WTC11 (cell line): ENCODE data around the gene PGBD5. TPM values are rescaled to one million over a fixed set of nuclear protein-coding genes. Genes with fewer than 3 reads are reported as not detected.

ENCODE experiments used
- ATAC-seq: fragments of 200-7000 bp; cut with Tn5 transposase; 2 replicates; pipeline ENCODE4 v1.10.0; 2021; ENCODE audit warnings: mild to moderate bottlenecking, moderate library complexity
- CTCF ChIA-PET: fragments of 300-600 bp; sonication (Branson Sonifier 250); formaldehyde crosslinking; loops from one replicate; lab custom pipeline; 2021; ENCODE audit warnings: antibody characterized with exemption; lab: Charles Lee
- POLR2A ChIA-PET: fragments of 350-600 bp; sonication (Branson Sonifier 250); formaldehyde crosslinking; loops from one replicate; lab custom pipeline; 2021; ENCODE audit warnings: antibody characterized with exemption; lab: Charles Lee
- DNase-seq: peaks from one replicate; pipeline ENCODE4 v3.0.0; 2021; ENCODE audit warnings: low spot score
- H3K27ac Mint-ChIP-seq: 2 replicates; pipeline ENCODE4 v1.8.0; 2021; ENCODE audit warnings: mixed read lengths
- H3K27me3 Mint-ChIP-seq: 2 replicates; pipeline ENCODE4 v1.8.0; 2021; ENCODE audit warnings: low read depth, mild to moderate bottlenecking, moderate library complexity, mixed read lengths
- H3K36me3 Mint-ChIP-seq: 2 replicates; pipeline ENCODE4 v1.8.0; 2021; ENCODE audit warnings: mixed read lengths
- H3K4me1 Mint-ChIP-seq: 2 replicates; pipeline ENCODE4 v1.8.0; 2022; ENCODE audit warnings: mixed read lengths
- H3K4me3 Mint-ChIP-seq: 2 replicates; pipeline ENCODE4 v1.8.0; 2021; ENCODE audit warnings: mild to moderate bottlenecking, moderate library complexity, mixed read lengths
- H3K9me3 Mint-ChIP-seq: 2 replicates; pipeline ENCODE4 v1.8.0; 2021; ENCODE audit warnings: mixed read lengths
- CREM ChIP-seq: sonication (generic); formaldehyde crosslinking; IDR thresholded peaks from 2 replicates; pipeline ENCODE4 v1.8.1; 2022; ENCODE audit warnings: mild to moderate bottlenecking, missing genetic modification reagents, moderate library complexity
- ELF4 ChIP-seq: sonication (generic); formaldehyde crosslinking; IDR thresholded peaks from 2 replicates; pipeline ENCODE4 v1.8.1; 2022; ENCODE audit warnings: low read depth, mild to moderate bottlenecking, moderate library complexity, missing genetic modification reagents
- ETV6 ChIP-seq: sonication (generic); formaldehyde crosslinking; IDR thresholded peaks from 2 replicates; pipeline ENCODE4 v1.8.1; 2022; ENCODE audit warnings: mild to moderate bottlenecking, missing genetic modification reagents
- FOXK1 ChIP-seq: sonication (generic); formaldehyde crosslinking; IDR thresholded peaks from 2 replicates; pipeline ENCODE4 v1.8.0; 2022; ENCODE audit warnings: mild to moderate bottlenecking, moderate library complexity, missing genetic modification reagents
- FOXP1 ChIP-seq: sonication (generic); formaldehyde crosslinking; IDR thresholded peaks from 2 replicates; pipeline ENCODE4 v1.8.0; 2022; ENCODE audit warnings: missing genetic modification reagents, mild to moderate bottlenecking, moderate library complexity, borderline replicate concordance
- HMGA2 ChIP-seq: fragments of 250-450 bp; sonication (Bioruptor Pico); IDR thresholded peaks from 2 replicates; pipeline ENCODE4 v1.4.0; 2021; ENCODE audit warnings: mild to moderate bottlenecking, moderate library complexity
- JUN ChIP-seq: sonication (generic); formaldehyde crosslinking; IDR thresholded peaks from 2 replicates; pipeline ENCODE4 v1.8.0; 2023; ENCODE audit warnings: mild to moderate bottlenecking, missing genetic modification reagents
- KAT7 ChIP-seq: sonication (generic); formaldehyde crosslinking; IDR thresholded peaks from 2 replicates; pipeline ENCODE4 v1.8.1; 2023; ENCODE audit warnings: missing genetic modification reagents, mild to moderate bottlenecking, borderline replicate concordance
- NFYB ChIP-seq: sonication (generic); formaldehyde crosslinking; conservative IDR thresholded peaks from 2 replicates; pipeline ENCODE4 v1.8.0; 2022; ENCODE audit warnings: low read depth, missing genetic modification reagents
- RELA ChIP-seq: sonication (generic); formaldehyde crosslinking; IDR thresholded peaks from 2 replicates; pipeline ENCODE4 v1.8.1; 2022; ENCODE audit warnings: missing genetic modification reagents, mild to moderate bottlenecking, borderline replicate concordance
- SP1 ChIP-seq: sonication (generic); formaldehyde crosslinking; conservative IDR thresholded peaks from 2 replicates; pipeline ENCODE4 v1.8.1; 2022; ENCODE audit warnings: missing genetic modification reagents
- TEAD4 ChIP-seq: sonication (generic); formaldehyde crosslinking; IDR thresholded peaks from 2 replicates; pipeline ENCODE4 v1.8.0; 2022; ENCODE audit warnings: mild to moderate bottlenecking, missing genetic modification reagents
- ZBTB21 ChIP-seq: sonication (generic); formaldehyde crosslinking; IDR thresholded peaks from 2 replicates; pipeline ENCODE4 v1.8.1; 2023; ENCODE audit warnings: mild to moderate bottlenecking, missing genetic modification reagents, borderline replicate concordance
- ZNF396 ChIP-seq: fragments of 250-450 bp; sonication (Bioruptor Pico); IDR thresholded peaks from 2 replicates; pipeline ENCODE4 v1.8.0; 2021; ENCODE audit warnings: mild to moderate bottlenecking, moderate library complexity, borderline replicate concordance
- ZNF671 ChIP-seq: fragments of 250-450 bp; sonication (Bioruptor Pico); IDR thresholded peaks from 2 replicates; pipeline ENCODE4 v1.8.0; 2021; ENCODE audit warnings: mild to moderate bottlenecking
- total RNA-seq: library from RNA; stranded (reverse); gene quantifications from 3 replicates; pipeline ENCODE4 v1.2.3, GENCODE V29; 2021
- TF ChIP-seq, protein P1 (sequence below): sonication (generic); formaldehyde crosslinking; IDR thresholded peaks from 2 replicates; pipeline ENCODE4 v1.8.0; 2022; ENCODE audit warnings: mild to moderate bottlenecking, missing genetic modification reagents
- TF ChIP-seq, protein P2 (sequence below): sonication (generic); formaldehyde crosslinking; IDR thresholded peaks from 2 replicates; pipeline ENCODE4 v1.8.1; 2023; ENCODE audit warnings: mild to moderate bottlenecking, missing genetic modification reagents, moderate library complexity
- TF ChIP-seq, protein P3 (sequence below): fragments of 250-450 bp; sonication (Bioruptor Pico); IDR thresholded peaks from 2 replicates; pipeline ENCODE4 v2.1.2; 2022; ENCODE audit warnings: mild to moderate bottlenecking, moderate library complexity
- TF ChIP-seq, protein P4 (sequence below): sonication (generic); formaldehyde crosslinking; IDR thresholded peaks from 2 replicates; pipeline ENCODE4 v1.8.1; 2022; ENCODE audit warnings: mild to moderate bottlenecking, moderate library complexity, missing genetic modification reagents
- TF ChIP-seq, protein P5 (sequence below): fragments of 250-450 bp; sonication (Bioruptor Pico); IDR thresholded peaks from 2 replicates; pipeline ENCODE4 v1.9.0; 2021; ENCODE audit warnings: mild to moderate bottlenecking
- TF ChIP-seq, protein P6 (sequence below): sonication (generic); formaldehyde crosslinking; IDR thresholded peaks from 2 replicates; pipeline ENCODE4 v1.8.1; 2022; ENCODE audit warnings: missing genetic modification reagents, borderline replicate concordance
- TF ChIP-seq, protein P7 (sequence below): sonication (generic); formaldehyde crosslinking; IDR thresholded peaks from 2 replicates; pipeline ENCODE4 v1.8.1; 2023; ENCODE audit warnings: mild to moderate bottlenecking, missing genetic modification reagents

The PGBD5 gene
- total RNA-seq, 1 experiment from 2014 or later: 23.8 TPM

DNA sequence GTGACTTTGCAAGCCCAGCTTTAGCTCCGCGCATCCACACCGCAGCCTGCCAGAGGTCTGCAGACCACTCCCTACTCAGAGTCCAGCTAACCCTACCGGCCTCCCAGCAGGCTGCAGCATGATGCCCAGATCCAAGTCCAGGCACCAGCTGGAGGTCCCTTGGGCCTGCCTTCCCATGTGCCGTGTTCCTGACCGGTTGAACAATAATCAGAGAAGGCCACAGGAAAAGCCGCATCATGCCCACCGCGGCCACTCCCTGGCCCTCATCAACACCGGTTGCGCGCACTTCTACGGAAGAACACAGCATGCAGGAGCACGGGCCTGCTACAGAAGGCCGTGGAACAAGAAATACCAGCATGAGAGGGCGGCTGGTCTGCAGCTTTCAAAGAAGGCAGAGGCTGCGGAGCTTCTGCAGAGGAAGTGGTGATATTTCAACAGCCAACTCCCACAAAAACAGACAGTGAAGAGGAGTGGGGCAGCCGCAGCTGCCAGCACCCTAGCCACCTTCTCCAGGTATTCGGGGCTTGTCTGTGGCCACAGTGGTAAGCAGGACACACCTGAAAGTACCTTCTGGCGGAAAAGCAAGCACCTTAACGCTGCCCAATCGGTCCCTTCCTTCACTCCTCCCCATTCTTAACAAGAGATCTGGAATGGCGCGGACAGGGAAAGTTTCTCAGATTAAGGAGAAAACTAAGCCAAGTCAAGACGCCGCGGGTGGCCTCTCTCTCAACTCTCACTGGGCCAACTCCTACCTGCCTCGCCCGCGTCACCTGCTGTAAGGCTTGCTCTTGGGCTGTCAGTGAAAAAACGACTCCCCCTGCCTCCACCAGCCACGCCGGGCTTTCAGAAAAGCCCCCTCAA is 1.5 kb downstream of the PGBD5 start:
- no peak for ATAC-seq
- Mint-ChIP-seq H3K4me1 (peaks cover 58% of the 10 kb centered on the region), H3K27me3 (peaks cover 17% of the 10 kb centered on the region), H3K36me3 (peaks cover 20% of the 10 kb centered on the region), H3K9me3 (peaks cover 8% of the 10 kb centered on the region), H3K4me3 (peak overlapping the region; percentile 83), H3K27ac (no peak overlapping the region)
- peak; percentile 35 for DNase-seq
- TF ChIP-seq, protein P1, sequence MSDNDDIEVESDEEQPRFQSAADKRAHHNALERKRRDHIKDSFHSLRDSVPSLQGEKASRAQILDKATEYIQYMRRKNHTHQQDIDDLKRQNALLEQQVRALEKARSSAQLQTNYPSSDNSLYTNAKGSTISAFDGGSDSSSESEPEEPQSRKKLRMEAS (CRISPR knock-in tag): no peak
- no peak for TF ChIP-seq SP1 (CRISPR knock-in tag)
- TF ChIP-seq, protein P2, sequence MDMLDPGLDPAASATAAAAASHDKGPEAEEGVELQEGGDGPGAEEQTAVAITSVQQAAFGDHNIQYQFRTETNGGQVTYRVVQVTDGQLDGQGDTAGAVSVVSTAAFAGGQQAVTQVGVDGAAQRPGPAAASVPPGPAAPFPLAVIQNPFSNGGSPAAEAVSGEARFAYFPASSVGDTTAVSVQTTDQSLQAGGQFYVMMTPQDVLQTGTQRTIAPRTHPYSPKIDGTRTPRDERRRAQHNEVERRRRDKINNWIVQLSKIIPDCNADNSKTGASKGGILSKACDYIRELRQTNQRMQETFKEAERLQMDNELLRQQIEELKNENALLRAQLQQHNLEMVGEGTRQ (CRISPR knock-in tag): no peak
- ChIA-PET CTCF (interaction anchor here (0.8 to 1.1 kb wide), 4 partner anchors 10 to 32 kb away, joined by 3 to 4 read pairs (median 4); no protein-coding TSS in a partner anchor), POLR2A (no interaction called here)

DNA sequence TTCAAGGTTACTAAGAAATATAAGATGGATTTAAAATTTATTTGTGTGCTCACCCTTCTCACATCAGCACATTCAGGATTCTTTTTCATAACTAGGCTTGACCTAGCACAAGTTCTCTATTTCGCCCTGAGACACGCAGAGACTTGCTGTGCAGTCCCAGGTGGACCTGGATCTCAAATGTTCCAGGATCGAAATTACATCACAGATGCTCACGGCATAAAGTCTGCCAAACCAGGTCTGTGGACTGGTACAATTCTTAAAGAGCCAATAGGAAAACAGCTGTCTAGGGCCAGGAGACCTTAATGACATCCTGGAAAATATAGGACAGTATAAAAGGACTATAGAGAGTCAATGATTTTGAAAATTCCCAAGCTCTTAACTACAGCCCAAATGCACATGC is 2.2 kb downstream of the PGBD5 start:
- Mint-ChIP-seq H3K27me3 (peaks cover 17% of the 10 kb centered on the region), H3K4me3 (peak overlapping the region; percentile 83), H3K9me3 (peaks cover 8% of the 10 kb centered on the region), H3K4me1 (peaks cover 58% of the 10 kb centered on the region), H3K27ac (no peak overlapping the region), H3K36me3 (peaks cover 24% of the 10 kb centered on the region)
- DNase-seq (no peak), ATAC-seq (no peak)
- TF ChIP-seq, protein P3, sequence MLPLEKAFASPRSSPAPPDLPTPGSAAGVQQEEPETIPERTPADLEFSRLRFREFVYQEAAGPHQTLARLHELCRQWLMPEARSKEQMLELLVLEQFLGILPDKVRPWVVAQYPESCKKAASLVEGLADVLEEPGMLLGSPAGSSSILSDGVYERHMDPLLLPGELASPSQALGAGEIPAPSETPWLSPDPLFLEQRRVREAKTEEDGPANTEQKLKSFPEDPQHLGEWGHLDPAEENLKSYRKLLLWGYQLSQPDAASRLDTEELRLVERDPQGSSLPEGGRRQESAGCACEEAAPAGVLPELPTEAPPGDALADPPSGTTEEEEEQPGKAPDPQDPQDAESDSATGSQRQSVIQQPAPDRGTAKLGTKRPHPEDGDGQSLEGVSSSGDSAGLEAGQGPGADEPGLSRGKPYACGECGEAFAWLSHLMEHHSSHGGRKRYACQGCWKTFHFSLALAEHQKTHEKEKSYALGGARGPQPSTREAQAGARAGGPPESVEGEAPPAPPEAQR (CRISPR knock-in tag): no peak
- TF ChIP-seq, protein P4, sequence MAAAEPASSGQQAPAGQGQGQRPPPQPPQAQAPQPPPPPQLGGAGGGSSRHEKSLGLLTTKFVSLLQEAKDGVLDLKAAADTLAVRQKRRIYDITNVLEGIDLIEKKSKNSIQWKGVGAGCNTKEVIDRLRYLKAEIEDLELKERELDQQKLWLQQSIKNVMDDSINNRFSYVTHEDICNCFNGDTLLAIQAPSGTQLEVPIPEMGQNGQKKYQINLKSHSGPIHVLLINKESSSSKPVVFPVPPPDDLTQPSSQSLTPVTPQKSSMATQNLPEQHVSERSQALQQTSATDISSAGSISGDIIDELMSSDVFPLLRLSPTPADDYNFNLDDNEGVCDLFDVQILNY (CRISPR knock-in tag): no peak
- TF ChIP-seq ETV6 (CRISPR knock-in tag) (no peak), ZNF396 (CRISPR knock-in tag) (no peak), HMGA2 (CRISPR knock-in tag) (no peak), JUN (CRISPR knock-in tag) (no peak), ZNF671 (CRISPR knock-in tag) (no peak), CREM (CRISPR knock-in tag) (no peak), ZBTB21 (no peak)
- ChIA-PET CTCF (interaction anchor here (0.8 to 1.1 kb wide), 4 partner anchors 11 to 32 kb away, joined by 3 to 4 read pairs (median 4); no protein-coding TSS in a partner anchor), POLR2A (no interaction called here)

DNA sequence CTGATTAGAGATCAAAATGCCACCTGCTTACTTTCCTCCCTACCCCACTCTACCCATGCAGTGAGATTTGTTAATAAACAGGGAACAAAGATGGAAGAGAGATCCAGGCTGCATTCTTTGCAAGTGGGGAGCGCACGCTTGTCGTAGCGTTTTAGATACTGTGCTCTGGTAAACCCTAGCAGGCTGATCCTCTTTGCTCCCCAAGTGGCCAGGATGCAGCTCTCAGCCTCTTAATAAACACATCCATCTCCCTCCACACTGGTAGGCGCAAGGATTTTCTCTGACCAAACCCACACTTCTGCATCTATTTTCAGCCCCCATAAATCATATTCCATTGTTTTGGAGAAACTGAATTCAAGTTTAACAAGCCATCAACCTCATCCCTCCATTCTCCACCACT is 2.9 kb downstream of the PGBD5 start:
- Mint-ChIP-seq H3K36me3 (peaks cover 25% of the 10 kb centered on the region), H3K4me3 (peak overlapping the region; percentile 83), H3K4me1 (peaks cover 58% of the 10 kb centered on the region), H3K27me3 (peaks cover 17% of the 10 kb centered on the region), H3K27ac (peak overlapping the region; percentile 20; the same call in 1 of the 2 replicates), H3K9me3 (peaks cover 8% of the 10 kb centered on the region)
- ChIA-PET POLR2A (no interaction called here), CTCF (interaction anchor here (0.9 to 2.4 kb wide), 2 partner anchors 19 to 157 kb away, joined by 4 to 10 read pairs; no protein-coding TSS in a partner anchor)
- ATAC-seq: no peak
- DNase-seq: no peak
- TF ChIP-seq, protein P5, sequence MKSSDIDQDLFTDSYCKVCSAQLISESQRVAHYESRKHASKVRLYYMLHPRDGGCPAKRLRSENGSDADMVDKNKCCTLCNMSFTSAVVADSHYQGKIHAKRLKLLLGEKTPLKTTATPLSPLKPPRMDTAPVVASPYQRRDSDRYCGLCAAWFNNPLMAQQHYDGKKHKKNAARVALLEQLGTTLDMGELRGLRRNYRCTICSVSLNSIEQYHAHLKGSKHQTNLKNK: no peak
- no peak for TF ChIP-seq FOXK1 (CRISPR knock-in tag)
- TF ChIP-seq ELF4: no peak
- TF ChIP-seq FOXP1 (CRISPR knock-in tag): no peak
- no peak for TF ChIP-seq NFYB (CRISPR knock-in tag)
- TF ChIP-seq, protein P6, sequence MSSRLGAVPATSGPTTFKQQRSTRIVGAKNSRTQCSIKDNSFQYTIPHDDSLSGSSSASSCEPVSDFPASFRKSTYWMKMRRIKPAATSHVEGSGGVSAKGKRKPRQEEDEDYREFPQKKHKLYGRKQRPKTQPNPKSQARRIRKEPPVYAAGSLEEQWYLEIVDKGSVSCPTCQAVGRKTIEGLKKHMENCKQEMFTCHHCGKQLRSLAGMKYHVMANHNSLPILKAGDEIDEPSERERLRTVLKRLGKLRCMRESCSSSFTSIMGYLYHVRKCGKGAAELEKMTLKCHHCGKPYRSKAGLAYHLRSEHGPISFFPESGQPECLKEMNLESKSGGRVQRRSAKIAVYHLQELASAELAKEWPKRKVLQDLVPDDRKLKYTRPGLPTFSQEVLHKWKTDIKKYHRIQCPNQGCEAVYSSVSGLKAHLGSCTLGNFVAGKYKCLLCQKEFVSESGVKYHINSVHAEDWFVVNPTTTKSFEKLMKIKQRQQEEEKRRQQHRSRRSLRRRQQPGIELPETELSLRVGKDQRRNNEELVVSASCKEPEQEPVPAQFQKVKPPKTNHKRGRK (CRISPR knock-in tag): no peak
- TF ChIP-seq, protein P2 (CRISPR knock-in tag): no peak
- no peak for TF ChIP-seq KAT7
- TF ChIP-seq RELA: no peak
- no peak for TF ChIP-seq TEAD4 (CRISPR knock-in tag)
- TF ChIP-seq ZNF396 (CRISPR knock-in tag): no peak
- TF ChIP-seq, protein P7, sequence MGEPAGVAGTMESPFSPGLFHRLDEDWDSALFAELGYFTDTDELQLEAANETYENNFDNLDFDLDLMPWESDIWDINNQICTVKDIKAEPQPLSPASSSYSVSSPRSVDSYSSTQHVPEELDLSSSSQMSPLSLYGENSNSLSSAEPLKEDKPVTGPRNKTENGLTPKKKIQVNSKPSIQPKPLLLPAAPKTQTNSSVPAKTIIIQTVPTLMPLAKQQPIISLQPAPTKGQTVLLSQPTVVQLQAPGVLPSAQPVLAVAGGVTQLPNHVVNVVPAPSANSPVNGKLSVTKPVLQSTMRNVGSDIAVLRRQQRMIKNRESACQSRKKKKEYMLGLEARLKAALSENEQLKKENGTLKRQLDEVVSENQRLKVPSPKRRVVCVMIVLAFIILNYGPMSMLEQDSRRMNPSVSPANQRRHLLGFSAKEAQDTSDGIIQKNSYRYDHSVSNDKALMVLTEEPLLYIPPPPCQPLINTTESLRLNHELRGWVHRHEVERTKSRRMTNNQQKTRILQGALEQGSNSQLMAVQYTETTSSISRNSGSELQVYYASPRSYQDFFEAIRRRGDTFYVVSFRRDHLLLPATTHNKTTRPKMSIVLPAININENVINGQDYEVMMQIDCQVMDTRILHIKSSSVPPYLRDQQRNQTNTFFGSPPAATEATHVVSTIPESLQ (CRISPR knock-in tag): no peak
